Bronchial epithelial cell (primary cell): ENCODE measurements around the gene PLG. TPM values are rescaled to one million over a fixed set of nuclear protein-coding genes. Genes with fewer than 3 reads are reported as not detected.
"Not testable (repeated sequence)": the region's sequence is repeated elsewhere in the genome, so short reads cannot be mapped to it uniquely, and the experiment has no call there.

Experiments used
- DNase-seq: peaks from one replicate; pipeline ENCODE4 v3.0.0-alpha.2; 2010; ENCODE audit warnings: low read depth
- FAIRE-seq: peaks from 2 replicates; lab custom pipeline; 2011; peaks lifted over from hg19 to GRCh38; lab: Jason Lieb, UNC
- H3K27me3 ChIP-seq: 2 replicates; pipeline ENCODE4 v1.5.1; 2011; ENCODE audit warnings: low read length; ENCODE audit not compliant: control insufficient read depth, insufficient read depth
- H3K36me3 ChIP-seq: 2 replicates; pipeline ENCODE4 v1.5.1; 2011; ENCODE audit warnings: low read length; ENCODE audit not compliant: control insufficient read depth, insufficient read depth
- H3K4me3 ChIP-seq: 2 replicates; pipeline ENCODE4 v1.5.1; 2011; ENCODE audit warnings: mild to moderate bottlenecking, low read depth, low read length, control low read depth
- total RNA-seq: library from RNA; depleted of rRNA; stranded (reverse); fragments of >200 nt; gene quantifications from 2 replicates; pipeline ENCODE4 v1.2.1, GENCODE V29; 2014
- TF ChIP-seq, protein P1 (sequence below): IDR thresholded peaks from 2 replicates; pipeline ENCODE4 v1.5.1; 2011; ENCODE audit warnings: mild to moderate bottlenecking, moderate library complexity, low read length, control low read depth, inconsistent platforms; ENCODE audit not compliant: insufficient read depth, severe bottlenecking

PLG gene
- total RNA-seq = not detected in 2 replicates

- H3K27me3 ChIP-seq, H3K4me3 ChIP-seq, H3K36me3 ChIP-seq, DNase-seq, FAIRE-seq: not testable (repeated sequence)
Observed at GRCh38 chr6:160701918-160702680, at the start of gene PLG. Gene PLG, plus strand, starts transcription at chr6:160702244. Its CDS starts 61 bp downstream, at chr6:160702305.

DNA sequence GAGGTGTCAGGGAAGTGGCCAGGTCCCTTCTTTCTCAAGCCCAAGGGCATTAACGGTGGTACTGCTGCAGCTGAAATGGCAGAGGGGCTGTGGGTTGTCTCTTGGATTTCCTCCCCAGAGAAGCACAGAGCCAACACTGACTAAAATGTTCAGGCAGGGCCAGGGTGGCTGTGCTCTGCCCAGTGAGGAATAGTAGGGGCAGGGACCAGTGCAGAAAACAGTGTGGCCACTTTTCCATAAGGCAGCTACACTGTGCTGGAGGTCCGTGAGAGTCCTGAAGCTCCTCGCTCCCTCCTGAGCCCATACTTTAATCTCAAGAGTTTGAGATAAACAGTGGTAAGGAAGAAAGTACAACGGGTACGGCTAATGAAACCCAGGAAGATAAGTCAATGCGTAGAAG is 42.5 kb upstream of the PLG start:
- FAIRE-seq (no peak), DNase-seq (no peak)
- Histone ChIP-seq H3K36me3 (no peaks in the 10 kb centered on the region), H3K4me3 (no peak overlapping the region), H3K27me3 (peaks cover 3% of the 10 kb centered on the region)
- TF ChIP-seq, protein P1, sequence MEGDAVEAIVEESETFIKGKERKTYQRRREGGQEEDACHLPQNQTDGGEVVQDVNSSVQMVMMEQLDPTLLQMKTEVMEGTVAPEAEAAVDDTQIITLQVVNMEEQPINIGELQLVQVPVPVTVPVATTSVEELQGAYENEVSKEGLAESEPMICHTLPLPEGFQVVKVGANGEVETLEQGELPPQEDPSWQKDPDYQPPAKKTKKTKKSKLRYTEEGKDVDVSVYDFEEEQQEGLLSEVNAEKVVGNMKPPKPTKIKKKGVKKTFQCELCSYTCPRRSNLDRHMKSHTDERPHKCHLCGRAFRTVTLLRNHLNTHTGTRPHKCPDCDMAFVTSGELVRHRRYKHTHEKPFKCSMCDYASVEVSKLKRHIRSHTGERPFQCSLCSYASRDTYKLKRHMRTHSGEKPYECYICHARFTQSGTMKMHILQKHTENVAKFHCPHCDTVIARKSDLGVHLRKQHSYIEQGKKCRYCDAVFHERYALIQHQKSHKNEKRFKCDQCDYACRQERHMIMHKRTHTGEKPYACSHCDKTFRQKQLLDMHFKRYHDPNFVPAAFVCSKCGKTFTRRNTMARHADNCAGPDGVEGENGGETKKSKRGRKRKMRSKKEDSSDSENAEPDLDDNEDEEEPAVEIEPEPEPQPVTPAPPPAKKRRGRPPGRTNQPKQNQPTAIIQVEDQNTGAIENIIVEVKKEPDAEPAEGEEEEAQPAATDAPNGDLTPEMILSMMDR = no peak

GRCh38 chr6:160661216-160661615 is 40.8 kb upstream of the PLG start:
- H3K27me3 ChIP-seq = peaks cover 3% of the 10 kb centered on the region
- no peak for FAIRE-seq
- H3K4me3 ChIP-seq = no peak overlapping the region
- TF ChIP-seq, protein P1 = no peak
- no peaks in the 10 kb centered on the region for H3K36me3 ChIP-seq
- no peak for DNase-seq

DNA sequence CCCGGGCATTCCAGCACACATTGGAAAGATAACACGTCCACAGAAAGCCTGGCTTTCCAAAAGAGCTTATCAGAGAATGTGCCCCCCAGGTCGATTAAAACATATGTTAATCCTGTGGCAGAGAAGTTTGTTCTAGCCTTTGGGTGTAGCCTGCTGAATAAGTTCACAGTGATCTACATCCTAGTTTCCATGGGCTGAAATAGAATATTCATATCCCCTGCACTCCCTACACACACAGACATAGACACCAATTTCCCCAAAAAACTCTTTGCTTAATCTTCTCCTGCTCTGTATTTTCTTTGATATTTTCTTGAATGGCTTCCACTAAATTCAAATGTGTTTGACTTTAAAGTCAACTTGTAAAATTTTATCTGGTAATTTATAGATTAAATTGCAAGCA is 39.6 kb upstream of the PLG start:
- FAIRE-seq = no peak
- H3K4me3 ChIP-seq = no peak overlapping the region

GRCh38 chr6:160662842-160663241 is 39.2 kb upstream of the PLG start:
- TF ChIP-seq, protein P1 = no peak

More for the DNA sequence above, 39.6 kb upstream of the PLG start:
- H3K36me3 ChIP-seq = no peaks in the 10 kb centered on the region
- DNase-seq = no peak
- TF ChIP-seq, protein P1 = no peak
- H3K27me3 ChIP-seq = peaks cover 3% of the 10 kb centered on the region

GRCh38 chr6:160664198-160664597 is 37.8 kb upstream of the PLG start, which contains the start of gene LPA:
Gene LPA, minus strand, starts transcription at chr6:160664275. Its CDS starts 61 bp downstream, at chr6:160664214.
- H3K27me3 ChIP-seq, H3K36me3 ChIP-seq, H3K4me3 ChIP-seq, FAIRE-seq, DNase-seq: not testable (repeated sequence)

More at GRCh38 chr6:160662842-160663241, 39.2 kb upstream of the PLG start:
- H3K4me3 ChIP-seq = no peak overlapping the region
- DNase-seq (no peak), FAIRE-seq (no peak)
- H3K27me3 ChIP-seq = peaks cover 3% of the 10 kb centered on the region
- H3K36me3 ChIP-seq = no peaks in the 10 kb centered on the region
